ENCODE measurements around the gene CAVIN3.

DNA sequence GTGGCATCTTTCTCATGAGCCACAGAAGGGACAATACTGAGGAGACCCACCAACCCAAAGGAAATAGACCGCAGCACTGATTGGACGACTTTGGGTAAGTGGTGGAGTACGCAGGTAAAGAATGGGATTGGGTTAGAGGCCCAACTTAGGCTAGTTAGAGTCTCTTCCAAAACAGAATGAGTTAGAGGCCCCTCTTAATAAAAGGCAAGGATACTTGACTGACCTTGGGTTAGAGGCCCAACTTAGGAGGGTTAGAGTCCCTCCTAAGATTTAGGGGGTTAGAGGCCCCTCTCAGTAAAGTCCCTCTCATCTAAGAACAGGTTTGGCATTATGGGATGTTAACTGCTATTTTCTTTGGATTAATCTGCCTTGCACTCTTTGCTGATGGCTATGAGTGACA, 36.1 kb downstream of the CAVIN3 start:
- TF ChIP-seq, protein P1, sequence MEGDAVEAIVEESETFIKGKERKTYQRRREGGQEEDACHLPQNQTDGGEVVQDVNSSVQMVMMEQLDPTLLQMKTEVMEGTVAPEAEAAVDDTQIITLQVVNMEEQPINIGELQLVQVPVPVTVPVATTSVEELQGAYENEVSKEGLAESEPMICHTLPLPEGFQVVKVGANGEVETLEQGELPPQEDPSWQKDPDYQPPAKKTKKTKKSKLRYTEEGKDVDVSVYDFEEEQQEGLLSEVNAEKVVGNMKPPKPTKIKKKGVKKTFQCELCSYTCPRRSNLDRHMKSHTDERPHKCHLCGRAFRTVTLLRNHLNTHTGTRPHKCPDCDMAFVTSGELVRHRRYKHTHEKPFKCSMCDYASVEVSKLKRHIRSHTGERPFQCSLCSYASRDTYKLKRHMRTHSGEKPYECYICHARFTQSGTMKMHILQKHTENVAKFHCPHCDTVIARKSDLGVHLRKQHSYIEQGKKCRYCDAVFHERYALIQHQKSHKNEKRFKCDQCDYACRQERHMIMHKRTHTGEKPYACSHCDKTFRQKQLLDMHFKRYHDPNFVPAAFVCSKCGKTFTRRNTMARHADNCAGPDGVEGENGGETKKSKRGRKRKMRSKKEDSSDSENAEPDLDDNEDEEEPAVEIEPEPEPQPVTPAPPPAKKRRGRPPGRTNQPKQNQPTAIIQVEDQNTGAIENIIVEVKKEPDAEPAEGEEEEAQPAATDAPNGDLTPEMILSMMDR (IDR thresholded peaks at IDR 0.05): no peak
- no peak for TF ChIP-seq POLR2A (IDR thresholded peaks at IDR 0.05)
- no peak for TF ChIP-seq EP300 (IDR thresholded peaks at IDR 0.05)
